NCI-H446 (cell line): ENCODE results near the gene FBRSL1.
"Not testable (repeated sequence)": the region's sequence is repeated elsewhere in the genome, so short reads cannot be mapped to it uniquely, and the experiment has no call there.

ENCODE experiments used
- DNase-seq, 2 experiments: peaks; one replicate each; lab custom pipeline; 2025; lab: John Stamatoyannopoulos, UW

Gene FBRSL1

GRCh38 chr12:132470397-132470796, 19.6 kb upstream of the FBRSL1 start:
- DNase-seq: no peak

- DNase-seq: no peak
Measured at GRCh38 chr12:132471011-132471857, 18.7 kb upstream of the FBRSL1 start.

- DNase-seq: no peak
Measured at GRCh38 chr12:132471858-132472255, 18.1 kb upstream of the FBRSL1 start.

DNA sequence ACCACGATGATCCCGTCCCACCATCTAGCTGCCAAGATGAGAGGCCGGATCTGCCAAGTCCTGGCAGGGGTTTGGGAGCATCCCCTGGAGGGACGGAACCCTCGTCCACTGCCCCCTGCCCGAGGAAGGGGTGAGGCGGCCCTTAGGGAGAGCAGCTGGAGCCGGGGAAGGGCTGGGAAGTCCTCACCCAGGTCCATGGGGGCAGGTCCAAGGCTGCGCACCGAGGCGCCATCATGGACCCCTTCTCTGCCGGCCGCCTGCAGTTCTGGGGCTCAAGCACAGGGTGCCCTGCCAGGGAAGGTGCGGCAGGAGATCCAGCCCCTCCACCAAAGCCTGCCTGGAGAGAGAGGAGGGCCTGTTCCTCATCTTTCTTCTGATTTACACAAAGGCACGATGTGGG, 17.6 kb upstream of the FBRSL1 start:
- DNase-seq: no peak

DNA sequence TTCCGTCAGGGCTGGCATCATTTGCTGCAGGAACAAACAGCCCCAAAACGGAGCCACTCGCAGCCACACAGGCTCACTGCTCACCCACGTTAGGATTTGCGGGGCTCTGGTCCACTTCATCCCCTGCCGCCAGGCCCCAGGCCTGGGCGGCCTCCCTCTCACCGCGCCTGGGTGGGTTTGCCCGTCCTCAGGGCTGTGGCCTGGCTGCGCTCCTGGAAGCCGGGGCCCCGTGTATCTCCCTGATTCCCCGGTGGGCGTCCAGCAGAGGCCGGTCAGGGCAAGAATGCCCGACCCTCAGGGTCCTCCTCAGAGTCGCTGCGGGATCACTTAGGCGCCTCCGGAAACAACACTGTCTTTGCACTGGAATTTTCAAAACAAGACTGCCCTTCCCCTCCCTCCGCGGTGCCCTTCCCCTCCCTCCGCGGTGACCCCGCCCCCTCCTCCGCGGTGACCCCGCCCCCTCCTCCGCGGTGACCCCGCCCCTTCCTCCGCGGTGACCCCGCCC, 15.7 kb upstream of the FBRSL1 start:
- no peak for DNase-seq

DNA sequence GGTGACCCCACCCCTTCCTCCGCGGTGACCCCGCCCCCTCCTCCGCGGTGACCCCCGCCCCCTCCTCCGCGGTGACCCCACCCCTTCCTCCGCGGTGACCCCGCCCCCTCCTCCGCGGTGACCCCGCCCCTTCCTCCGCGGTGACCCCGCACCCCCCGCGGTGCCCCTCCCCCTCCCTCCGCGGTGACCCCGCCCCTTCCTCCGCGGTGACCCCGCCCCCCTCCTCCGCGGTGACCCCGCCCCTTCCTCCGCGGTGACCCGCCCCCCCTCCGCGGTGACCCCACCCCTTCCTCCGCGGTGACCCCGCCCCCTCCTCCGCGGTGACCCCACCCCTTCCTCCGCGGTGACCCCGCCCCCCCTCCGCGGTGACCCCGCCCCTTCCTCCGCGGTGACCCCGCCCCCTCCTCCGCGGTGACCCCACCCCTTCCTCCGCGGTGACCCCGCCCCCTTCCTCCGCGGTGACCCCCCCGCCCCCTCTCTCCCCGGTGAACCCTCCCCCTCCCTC, 15.1 kb upstream of the FBRSL1 start:
- not testable (repeated sequence) for DNase-seq

GRCh38 chr12:132475304-132476037, 14.5 kb upstream of the FBRSL1 start:
- no peak for DNase-seq

DNA sequence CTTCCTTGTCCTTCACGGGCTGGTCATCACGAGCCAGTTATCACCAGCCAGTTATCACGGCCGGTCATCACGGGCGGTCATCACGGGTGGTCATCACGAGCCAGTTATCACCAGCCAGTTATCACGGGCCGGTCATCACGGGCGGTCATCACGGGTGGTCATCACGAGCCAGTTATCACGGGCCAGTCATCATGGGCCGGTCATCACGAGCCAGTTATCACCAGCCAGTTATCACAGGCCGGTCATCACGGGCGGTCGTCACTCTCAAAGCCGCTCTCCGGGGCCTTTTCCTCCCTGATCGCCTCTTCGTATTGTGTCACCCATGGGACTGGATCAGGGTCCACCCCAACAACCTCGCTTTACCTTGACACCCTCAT, 13.9 kb upstream of the FBRSL1 start:
- DNase-seq: no peak

DNA sequence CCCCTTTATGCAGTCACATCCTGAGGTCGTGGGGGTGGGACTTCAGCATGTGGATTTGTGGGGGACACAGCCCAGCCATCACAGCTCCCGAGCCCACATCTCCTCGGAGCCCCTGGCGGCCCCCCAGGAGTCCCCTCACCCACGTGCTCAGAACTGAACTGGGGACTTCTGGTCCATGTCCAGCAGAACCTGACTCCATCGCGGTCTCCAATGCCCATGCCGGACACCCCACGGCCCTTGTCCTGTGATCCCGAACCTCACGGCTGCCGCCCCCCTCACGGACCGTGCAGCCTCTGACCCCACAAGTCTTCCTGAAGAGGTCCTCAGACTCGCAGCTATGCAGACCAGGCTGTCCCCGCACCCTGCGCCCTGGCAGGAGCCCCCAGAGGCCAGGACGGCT, 13.5 kb upstream of the FBRSL1 start:
- DNase-seq: no peak

DNA sequence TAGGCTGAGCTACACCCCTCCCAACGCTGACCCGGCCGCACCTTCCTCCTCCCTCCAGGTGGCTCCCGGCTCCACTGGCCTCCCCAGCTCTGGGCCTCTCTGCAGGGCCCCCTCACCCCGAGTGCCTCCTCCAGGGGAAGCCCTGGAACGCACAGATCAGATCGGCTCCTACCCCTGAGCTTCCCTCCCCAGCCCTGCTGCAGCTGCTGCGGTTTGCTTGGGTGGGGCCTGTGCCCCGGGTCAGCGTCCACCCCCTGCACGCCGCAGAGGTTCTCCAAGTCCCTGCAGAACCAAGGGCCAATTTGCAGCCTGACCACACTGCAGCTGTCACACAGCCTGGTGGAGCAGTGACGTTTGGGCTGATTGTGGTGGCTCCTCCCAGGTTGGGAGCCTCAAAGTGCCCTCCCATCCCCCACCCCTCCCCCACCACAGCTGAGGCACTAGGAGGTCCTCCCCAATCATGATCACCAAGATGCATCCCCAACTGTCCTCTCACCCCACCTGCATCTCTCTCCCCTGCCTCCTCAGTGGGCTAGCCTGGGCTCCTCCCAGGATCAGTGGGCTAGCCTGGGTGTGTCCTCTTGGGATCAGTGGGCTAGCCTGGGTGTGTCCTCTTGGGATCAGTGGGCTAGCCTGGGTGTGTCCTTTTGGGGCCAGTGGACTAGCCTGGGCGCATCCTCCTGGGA, 12.8 kb upstream of the FBRSL1 start:
- DNase-seq: no peak

DNA sequence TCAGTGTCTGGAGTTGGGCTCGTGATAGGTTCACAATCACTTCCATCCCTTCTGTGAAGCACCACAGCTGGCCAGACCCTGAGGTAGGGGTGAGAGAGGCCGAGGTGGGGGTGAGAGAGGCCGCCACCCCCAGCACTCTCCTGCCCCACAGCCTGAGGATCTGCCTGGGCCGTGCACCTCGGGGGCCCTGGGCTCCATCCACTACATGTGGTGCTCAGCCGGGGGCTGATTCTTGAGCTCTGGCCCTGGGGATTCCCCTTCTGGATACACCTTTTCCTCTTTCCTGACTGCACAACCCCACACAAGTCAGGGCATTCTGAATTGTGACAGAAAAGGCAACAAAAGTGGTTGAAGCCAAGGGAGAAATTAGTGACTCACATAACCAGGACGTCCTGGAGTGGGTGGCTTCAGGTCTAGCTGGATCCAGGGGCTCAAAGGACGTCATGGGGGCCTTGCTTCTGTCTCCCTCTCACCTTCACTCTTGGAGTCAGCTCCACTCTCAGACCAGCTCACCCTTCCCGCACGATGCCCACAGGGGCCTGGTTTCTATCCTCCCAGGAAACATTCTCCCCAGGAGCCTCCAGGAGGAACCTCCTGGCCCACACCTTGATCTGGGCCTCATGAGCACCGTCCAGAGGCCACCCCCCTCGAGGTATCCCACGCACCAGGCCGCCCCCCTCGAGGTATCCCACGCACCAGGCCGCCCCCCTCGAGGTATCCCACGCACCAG, 12.1 kb upstream of the FBRSL1 start:
- no peak for DNase-seq

DNA sequence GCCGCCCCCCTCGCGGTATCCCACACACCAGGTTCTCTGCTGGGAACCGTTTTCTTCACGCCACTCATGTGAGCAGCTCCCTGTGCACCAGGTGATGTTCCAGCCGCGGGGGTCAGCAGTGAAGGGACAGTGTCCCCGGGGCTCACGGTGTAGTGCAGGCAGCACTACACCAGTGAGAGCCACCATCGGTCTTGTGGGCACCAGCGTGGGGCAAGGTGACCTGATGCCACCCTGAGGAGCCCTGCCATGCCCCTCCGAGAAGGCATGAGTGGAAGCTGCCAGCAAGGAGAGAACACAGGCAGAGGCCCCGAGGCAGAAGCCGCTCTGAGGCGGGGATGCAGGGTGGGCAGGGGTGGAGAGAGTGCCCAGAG, 11.5 kb upstream of the FBRSL1 start:
- DNase-seq: no peak

DNA sequence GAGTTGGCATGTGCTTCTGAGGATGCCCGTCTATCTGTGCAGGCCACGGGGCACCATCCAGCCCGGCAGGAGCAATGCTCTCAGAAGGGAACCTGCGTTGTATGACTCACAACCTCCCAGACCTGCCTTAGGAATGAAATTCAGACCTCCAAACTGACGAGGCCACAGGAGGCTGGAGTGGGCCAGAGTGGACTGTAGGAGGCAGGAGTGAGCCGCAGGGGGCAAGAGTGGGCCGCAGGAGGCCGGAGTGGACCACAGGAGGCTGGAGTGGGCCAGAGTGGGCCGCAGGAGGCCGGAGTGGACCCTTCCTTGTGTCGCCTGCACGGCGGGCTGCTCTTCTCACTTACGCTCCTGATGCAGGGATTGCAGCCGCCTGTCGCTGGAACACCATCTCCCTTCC, 11.1 kb upstream of the FBRSL1 start:
- DNase-seq: no peak

- DNase-seq: no peak
Measured at GRCh38 chr12:132479291-132479690, 10.7 kb upstream of the FBRSL1 start.

DNA sequence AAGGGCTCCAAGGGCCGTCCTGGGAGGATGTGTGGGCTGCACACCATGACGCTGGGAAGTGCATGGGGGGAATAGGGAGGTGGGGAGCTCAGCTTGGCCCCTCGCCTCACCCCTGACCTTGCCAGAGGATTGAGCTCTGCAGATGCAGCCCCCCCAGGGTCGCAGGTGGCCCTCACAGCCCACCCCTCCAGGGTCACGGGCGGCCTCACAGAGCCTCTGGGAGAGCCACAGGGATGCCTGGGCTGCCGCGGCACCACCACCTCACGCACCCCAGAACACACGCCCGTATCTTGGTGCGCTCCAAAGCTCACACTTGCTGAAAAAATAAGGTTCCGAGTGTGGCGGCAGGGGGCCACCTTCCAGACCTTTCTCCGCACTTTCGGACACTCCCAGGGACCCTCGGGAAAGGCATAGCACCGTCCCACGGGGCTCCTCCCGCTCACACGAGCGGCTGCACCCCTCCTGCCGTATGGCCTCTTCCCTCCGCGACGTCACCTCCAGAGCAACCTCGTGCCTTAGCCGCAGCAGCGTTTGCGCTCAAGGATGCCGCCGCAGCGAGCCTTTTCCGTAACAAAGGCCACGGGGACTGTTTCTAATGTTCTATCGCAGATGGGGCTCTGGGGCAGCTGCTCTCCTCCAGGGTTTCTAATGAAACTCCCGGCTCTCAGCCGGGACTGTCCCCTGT, 9.9 kb upstream of the FBRSL1 start:
- DNase-seq: no peak

DNA sequence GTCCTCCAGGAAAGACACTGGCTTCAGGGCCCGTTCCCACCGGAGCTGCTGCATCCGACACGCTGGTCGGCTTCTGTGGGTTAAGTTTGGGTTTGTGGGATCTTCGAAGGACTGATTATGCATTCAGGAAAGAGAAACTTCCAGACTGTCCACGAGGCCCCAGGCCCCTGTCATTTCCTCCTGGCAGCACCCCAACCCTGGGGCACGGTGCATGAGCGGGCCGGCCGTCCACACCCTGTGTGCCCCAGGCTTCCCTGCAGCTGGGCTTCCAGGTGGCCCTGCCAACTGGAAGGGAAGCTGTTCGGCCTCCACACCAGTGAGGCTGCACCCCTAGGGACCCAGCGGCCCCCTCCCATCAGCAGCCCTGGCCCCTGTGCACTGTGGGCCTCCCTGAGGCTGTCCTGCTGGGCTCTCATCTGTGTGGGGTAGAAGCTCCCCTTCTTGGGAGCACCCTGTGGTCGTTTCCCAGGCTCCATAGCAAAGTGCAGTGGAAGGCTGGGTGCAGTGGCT, 9.3 kb upstream of the FBRSL1 start:
- no peak for DNase-seq

DNA sequence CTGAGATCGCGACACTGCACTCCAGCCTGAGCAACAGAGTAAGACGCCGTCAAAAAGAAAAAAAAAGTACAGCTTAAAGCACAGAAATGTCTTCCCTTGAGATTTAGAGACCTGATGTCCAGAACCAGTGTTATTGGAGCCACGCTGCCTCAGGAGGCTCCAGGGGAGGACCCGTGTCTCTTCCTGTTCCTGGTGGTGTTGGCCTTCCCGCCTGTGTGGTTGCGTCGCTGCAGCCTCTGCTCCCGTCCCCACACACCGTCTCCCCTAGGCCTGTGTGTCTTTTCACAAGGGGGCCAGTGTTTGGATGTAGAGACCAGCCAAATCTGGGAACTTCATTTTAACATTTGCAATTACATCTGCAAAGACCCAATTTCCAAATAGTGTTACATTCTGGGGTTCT, 8.6 kb upstream of the FBRSL1 start:
- DNase-seq: no peak

GRCh38 chr12:132481771-132482745, 7.9 kb upstream of the FBRSL1 start:
- DNase-seq: no peak

GRCh38 chr12:132482771-132483170, 7.2 kb upstream of the FBRSL1 start:
- no peak for DNase-seq

DNA sequence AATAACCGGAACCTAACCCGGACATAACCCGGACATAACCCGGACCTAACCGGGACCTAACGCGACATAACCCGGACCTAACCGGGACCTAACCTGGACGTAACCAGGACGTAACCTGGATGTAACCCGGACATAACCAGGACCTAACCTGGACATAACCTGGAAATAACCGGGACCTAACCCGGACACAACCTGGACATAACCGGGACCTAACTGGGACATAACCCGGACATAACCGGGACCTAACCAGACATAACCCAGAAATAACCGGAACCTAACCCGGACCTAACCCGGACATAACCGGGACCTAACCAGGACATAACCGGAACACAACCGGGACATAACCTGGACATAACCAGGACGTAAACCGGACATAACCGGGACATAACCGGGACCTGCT, 6.7 kb upstream of the FBRSL1 start:
- no peak for DNase-seq
